Measurements from ENCODE around the gene SPTBN1.

- TF ChIP-seq, protein P1, sequence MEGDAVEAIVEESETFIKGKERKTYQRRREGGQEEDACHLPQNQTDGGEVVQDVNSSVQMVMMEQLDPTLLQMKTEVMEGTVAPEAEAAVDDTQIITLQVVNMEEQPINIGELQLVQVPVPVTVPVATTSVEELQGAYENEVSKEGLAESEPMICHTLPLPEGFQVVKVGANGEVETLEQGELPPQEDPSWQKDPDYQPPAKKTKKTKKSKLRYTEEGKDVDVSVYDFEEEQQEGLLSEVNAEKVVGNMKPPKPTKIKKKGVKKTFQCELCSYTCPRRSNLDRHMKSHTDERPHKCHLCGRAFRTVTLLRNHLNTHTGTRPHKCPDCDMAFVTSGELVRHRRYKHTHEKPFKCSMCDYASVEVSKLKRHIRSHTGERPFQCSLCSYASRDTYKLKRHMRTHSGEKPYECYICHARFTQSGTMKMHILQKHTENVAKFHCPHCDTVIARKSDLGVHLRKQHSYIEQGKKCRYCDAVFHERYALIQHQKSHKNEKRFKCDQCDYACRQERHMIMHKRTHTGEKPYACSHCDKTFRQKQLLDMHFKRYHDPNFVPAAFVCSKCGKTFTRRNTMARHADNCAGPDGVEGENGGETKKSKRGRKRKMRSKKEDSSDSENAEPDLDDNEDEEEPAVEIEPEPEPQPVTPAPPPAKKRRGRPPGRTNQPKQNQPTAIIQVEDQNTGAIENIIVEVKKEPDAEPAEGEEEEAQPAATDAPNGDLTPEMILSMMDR (IDR thresholded peaks at IDR 0.05), result no peak
- TF ChIP-seq SP1 (CRISPR knock-in tag; conservative IDR thresholded peaks at IDR 0.05) (no peak), CBFB (CRISPR knock-in tag; IDR thresholded peaks at IDR 0.05; ENCODE audit: low read depth) (no peak)
These were observed 84.1 kb downstream of the SPTBN1 start for GRCh38 chr2:54540194-54540593.

Data from WTC11 (cell line).